PC-9 (cell line): ENCODE measurements around the gene SMC2.

Experiments
- CTCF ChIP-seq: fragments of 200-600 bp; sonication (generic); conservative IDR thresholded peaks from 2 replicates; pipeline ENCODE4 v1.6.1; 2017; ENCODE audit warnings: mixed run types, antibody characterized with exemption, mild to moderate bottlenecking, moderate library complexity
- EZH2 ChIP-seq: fragments of 200-600 bp; sonication (generic); IDR thresholded peaks from 2 replicates; pipeline ENCODE4 v1.8.0; 2017; ENCODE audit warnings: antibody characterized with exemption, low read depth

DNA sequence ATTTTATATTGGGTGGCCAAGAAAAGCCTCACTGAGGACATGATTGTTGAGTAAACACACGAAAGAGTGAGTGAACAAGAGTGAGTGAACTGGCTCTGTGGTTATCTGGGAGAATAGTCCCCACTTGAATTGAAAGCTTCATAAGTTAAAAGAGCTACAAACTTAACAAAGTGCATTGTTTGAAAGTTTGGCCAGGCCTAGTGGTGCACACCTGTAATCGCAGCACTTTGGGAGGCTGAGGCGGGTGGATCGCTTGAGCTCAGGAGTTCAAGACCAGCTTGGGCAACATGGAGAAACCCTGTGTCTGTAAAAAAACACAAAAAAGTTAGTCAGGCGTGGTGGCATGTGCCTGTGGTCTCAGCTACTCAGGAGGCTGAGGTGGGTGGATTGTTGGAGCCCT is 26.9 kb downstream of the SMC2 start:
- TF ChIP-seq CTCF (no peak), EZH2 (no peak)
